PFSK-1 (cell line): ENCODE data around the gene CCDC28A.

Source experiments
- FOXP2 ChIP-seq: optimal IDR thresholded peaks from 2 replicates; pipeline ENCODE3; 2011; ENCODE audit warnings: borderline replicate concordance, control low read depth, inconsistent platforms; ENCODE audit not compliant: insufficient read depth; ENCODE audit errors: extremely low read length, extremely low read depth
- POLR2AphosphoS5 ChIP-seq: IDR thresholded peaks from 2 replicates; pipeline ENCODE4 v1.6.1; 2012; ENCODE audit warnings: low read depth, mild to moderate bottlenecking, control low read depth, low read length, moderate library complexity
- SIN3A ChIP-seq: IDR thresholded peaks from 2 replicates; pipeline ENCODE4 v1.6.1; 2012; ENCODE audit warnings: mild to moderate bottlenecking, low read length, moderate library complexity, borderline replicate concordance; ENCODE audit not compliant: insufficient read depth
- TAF1 ChIP-seq: IDR thresholded peaks from 2 replicates; pipeline ENCODE4 v1.6.1; 2012; ENCODE audit warnings: low read length, control low read depth, borderline replicate concordance; ENCODE audit not compliant: insufficient read depth
- TF ChIP-seq, protein P1 (sequence below), 2 experiments: IDR thresholded peaks; 2 replicates each; pipeline versions ENCODE4 v1.6.1 to v1.8.0; 2011 to 2012; ENCODE audit warnings: low read depth in 2 of 2, low read length in 2 of 2, control low read depth in 1 of 2, inconsistent platforms in 1 of 2, mild to moderate bottlenecking in 1 of 2, moderate library complexity in 1 of 2; ENCODE audit not compliant: insufficient read depth in 1 of 2

CCDC28A gene

DNA sequence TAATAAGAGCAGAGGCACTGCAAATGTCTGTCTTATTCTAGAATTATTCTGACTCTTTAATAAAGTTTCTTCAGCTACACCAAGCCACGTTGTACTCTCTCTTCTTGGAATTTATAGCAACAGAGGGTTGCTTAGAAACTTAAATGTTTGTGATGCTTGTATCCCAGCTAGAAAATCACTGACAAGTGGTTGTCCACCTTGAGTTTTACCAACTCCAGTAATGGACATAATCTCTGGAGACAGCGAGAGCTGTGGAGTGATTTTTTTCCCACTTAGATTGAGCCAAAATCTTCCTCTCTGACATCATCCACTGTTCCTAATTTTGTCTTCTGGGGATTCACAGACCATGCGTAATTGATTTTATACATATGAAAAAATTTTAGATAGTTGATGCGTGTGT, 30.3 kb downstream of the CCDC28A start:
- TF ChIP-seq, protein P1, sequence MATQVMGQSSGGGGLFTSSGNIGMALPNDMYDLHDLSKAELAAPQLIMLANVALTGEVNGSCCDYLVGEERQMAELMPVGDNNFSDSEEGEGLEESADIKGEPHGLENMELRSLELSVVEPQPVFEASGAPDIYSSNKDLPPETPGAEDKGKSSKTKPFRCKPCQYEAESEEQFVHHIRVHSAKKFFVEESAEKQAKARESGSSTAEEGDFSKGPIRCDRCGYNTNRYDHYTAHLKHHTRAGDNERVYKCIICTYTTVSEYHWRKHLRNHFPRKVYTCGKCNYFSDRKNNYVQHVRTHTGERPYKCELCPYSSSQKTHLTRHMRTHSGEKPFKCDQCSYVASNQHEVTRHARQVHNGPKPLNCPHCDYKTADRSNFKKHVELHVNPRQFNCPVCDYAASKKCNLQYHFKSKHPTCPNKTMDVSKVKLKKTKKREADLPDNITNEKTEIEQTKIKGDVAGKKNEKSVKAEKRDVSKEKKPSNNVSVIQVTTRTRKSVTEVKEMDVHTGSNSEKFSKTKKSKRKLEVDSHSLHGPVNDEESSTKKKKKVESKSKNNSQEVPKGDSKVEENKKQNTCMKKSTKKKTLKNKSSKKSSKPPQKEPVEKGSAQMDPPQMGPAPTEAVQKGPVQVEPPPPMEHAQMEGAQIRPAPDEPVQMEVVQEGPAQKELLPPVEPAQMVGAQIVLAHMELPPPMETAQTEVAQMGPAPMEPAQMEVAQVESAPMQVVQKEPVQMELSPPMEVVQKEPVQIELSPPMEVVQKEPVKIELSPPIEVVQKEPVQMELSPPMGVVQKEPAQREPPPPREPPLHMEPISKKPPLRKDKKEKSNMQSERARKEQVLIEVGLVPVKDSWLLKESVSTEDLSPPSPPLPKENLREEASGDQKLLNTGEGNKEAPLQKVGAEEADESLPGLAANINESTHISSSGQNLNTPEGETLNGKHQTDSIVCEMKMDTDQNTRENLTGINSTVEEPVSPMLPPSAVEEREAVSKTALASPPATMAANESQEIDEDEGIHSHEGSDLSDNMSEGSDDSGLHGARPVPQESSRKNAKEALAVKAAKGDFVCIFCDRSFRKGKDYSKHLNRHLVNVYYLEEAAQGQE (IDR thresholded peaks at IDR 0.05; ENCODE audit: insufficient read depth in 1 of 2, low read depth in 2 of 2, low read length in 2 of 2) = no peak
- TF ChIP-seq SIN3A = no peak
- no peak for TF ChIP-seq POLR2AphosphoS5

DNA sequence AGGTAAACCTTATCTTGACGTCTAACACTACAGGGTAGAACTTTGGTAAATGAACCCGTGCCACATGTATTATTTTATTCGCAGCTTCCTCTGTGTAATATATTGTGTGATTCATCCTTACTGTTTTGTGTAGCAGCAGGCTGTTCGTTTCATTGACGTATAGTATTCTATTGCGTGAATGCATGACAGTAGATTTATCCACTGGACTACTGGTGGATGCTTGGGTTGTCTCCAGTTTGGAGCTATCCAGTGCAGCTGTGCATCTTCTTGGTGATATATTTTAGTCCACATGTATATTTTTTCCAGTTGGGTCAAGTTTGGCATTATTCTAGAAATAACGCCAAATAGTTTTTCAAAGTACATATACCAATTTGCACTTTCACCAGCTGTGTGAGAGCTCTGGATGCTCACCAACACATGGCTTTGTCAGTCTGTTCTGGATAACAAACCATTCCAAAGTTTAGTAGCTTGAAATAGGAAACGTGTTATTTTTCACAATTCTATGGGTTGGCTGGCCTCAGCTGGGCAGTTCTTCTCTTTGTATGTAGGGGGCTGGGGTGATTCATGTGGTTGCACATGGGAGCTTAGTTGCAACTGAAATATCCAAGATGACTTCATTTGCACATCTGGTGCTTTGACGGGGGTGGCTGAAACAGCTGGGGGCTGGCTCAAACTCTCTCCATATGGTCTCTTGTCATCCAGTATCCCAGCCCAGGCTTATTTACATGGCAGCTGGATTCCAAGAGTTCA, 31.6 kb downstream of the CCDC28A start:
- TF ChIP-seq FOXP2 (no peak), SIN3A (no peak)
- TF ChIP-seq, protein P1 (IDR thresholded peaks at IDR 0.05; ENCODE audit: insufficient read depth in 1 of 2, low read depth in 2 of 2, low read length in 2 of 2) = no peak

DNA sequence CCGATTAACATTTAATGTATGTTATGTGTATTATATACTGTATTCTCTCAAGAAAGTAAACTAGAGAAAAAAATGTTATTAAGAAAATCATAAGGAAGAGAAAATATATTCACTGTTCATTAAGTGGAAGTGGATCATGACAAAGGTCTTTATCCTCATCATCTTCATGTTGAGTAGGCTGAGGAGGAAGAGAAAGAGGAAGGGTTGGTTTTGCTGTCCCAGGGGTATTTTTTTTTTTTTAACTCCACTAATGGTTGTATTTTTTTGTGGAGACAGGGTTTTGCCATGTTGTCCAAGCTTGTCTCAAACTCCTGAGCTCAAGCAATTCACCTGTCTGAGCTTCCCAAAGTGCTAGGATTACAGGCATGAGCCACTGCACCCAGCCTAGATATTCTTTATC, 33.3 kb downstream of the CCDC28A start:
- TF ChIP-seq FOXP2 (no peak), POLR2AphosphoS5 (no peak), SIN3A (no peak)
- TF ChIP-seq, protein P1 (IDR thresholded peaks at IDR 0.05; ENCODE audit: insufficient read depth in 1 of 2, low read depth in 2 of 2, low read length in 2 of 2) = no peak

DNA sequence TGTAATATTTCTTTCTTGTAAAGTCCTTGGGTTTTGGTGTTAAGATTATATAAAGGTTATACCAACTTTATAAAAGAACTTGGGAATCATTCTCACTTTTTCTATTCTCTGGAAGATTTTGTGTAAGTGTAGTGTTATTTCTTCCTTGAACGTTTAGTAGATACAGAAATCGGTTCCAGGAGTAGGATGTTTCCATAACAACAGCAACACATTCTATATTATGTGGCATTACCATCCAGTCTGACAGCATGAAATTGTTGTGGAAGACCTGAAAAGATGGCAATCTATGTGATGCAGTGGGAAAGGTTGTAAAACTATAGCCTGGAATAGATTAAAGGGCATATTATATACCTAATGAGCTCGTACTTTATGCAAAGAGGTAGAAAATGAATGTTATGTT, 36.1 kb downstream of the CCDC28A start:
- TF ChIP-seq, protein P1 (IDR thresholded peaks at IDR 0.05; ENCODE audit: insufficient read depth in 1 of 2, low read depth in 2 of 2, low read length in 2 of 2) = no peak
- TF ChIP-seq SIN3A (no peak), FOXP2 (no peak), POLR2AphosphoS5 (no peak), TAF1 (no peak)

DNA sequence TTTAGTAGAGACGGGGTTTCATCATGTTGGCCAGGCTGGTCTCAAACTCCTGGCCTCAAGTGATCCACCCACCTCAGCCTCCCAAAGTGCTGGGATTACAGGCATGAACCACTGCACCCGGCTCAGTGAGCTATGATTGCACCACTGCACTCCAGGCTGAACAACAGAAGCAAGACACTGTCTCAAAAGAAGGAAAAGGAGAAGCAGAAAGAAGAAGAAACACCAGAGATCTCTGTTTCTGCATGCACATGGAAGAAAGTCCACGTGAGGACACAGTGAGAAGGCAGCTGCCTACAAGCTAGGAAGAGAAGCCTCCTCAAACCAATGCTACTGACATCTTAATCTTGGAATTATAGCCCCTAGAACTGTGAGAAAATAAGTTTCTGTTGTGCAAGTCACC, 38.3 kb downstream of the CCDC28A start:
- TF ChIP-seq SIN3A (no peak), TAF1 (no peak), POLR2AphosphoS5 (no peak), FOXP2 (no peak)
